T-cell (primary cell): ENCODE results near the gene PXDN. TPM values are rescaled to one million over a fixed set of nuclear protein-coding genes. Genes with fewer than 3 reads are reported as not detected.

Experiments
- ATAC-seq, 4 experiments: fragments of 200-7000 bp in 3 of 4; fragments of 150-1000 bp in 1 of 4; cut with Tn5 transposase; replicated peaks in 1 of 4; 1 replicate in 3 of 4; 2 replicates in 1 of 4; pipeline ENCODE4 v1.10.0; 2021; ENCODE audit warnings: moderate library complexity in 3 of 4, mild to moderate bottlenecking in 2 of 4, moderate number of reproducible peaks in 1 of 4
- CTCF ChIA-PET, 2 donors: fragments of 300-600 bp; sonication (Branson Sonifier 250); formaldehyde crosslinking; loops; one replicate each; lab custom pipeline; 2022; ENCODE audit warnings: antibody characterized with exemption in 2 of 2; lab: Charles Lee
- POLR2A ChIA-PET, 2 donors: fragments of 300-600 bp; sonication (Branson Sonifier 250); formaldehyde crosslinking; loops; one replicate each; lab custom pipeline; 2022; ENCODE audit warnings: antibody characterized with exemption in 2 of 2; lab: Charles Lee
- DNase-seq, 35 experiments: peaks; one replicate each; pipeline versions ENCODE4 v3.0.0 to v3.0.0-alpha.2; 2013 to 2023
- H3K27ac ChIP-seq: one replicate; pipeline ENCODE4 v1.5.1; 2013; ENCODE audit warnings: low read length
- H3K27me3 ChIP-seq, 2 experiments: replicated peaks in 1 of 2; 1 replicate in 1 of 2; 2 replicates in 1 of 2; pipeline versions ENCODE4 v1.6.1 to v1.7.0; 2013; ENCODE audit warnings: low read length in 1 of 2, mixed read lengths in 1 of 2; ENCODE audit not compliant: control insufficient read depth in 2 of 2, insufficient read depth in 2 of 2; ENCODE audit errors: extremely low read depth in 1 of 2
- H3K36me3 ChIP-seq, 2 donors: 1 replicate in 1 of 2; 2 replicates in 1 of 2; pipeline versions ENCODE4 v1.6.1 to v1.7.0; 2013; ENCODE audit warnings: low read length in 1 of 2; ENCODE audit not compliant: control insufficient read depth in 2 of 2, insufficient read depth in 1 of 2; ENCODE audit errors: extremely low read depth in 1 of 2
- H3K4me1 ChIP-seq, 2 experiments: 1 replicate in 1 of 2; 2 replicates in 1 of 2; pipeline versions ENCODE4 v1.6.1 to v1.7.0; 2013; ENCODE audit warnings: low read length in 2 of 2, mixed read lengths in 1 of 2; ENCODE audit not compliant: insufficient read depth in 2 of 2, control insufficient read depth in 1 of 2; ENCODE audit errors: extremely low read depth in 1 of 2
- H3K4me3 ChIP-seq, 2 donors: 1 replicate in 1 of 2; 2 replicates in 1 of 2; pipeline versions ENCODE4 v1.5.1 to v1.7.0; 2013; ENCODE audit warnings: mild to moderate bottlenecking in 2 of 2, low read length in 1 of 2, moderate library complexity in 1 of 2; ENCODE audit not compliant: control insufficient read depth in 1 of 2; ENCODE audit errors: extremely low read depth in 1 of 2
- H3K9me3 ChIP-seq: 2 replicates; pipeline ENCODE4 v1.7.0; 2013
- H3K27ac Mint-ChIP-seq, 2 donors: one replicate each; pipeline ENCODE4 v1.8.0; 2020 to 2021; ENCODE audit warnings: mild to moderate bottlenecking in 2 of 2, mixed read lengths in 2 of 2
- H3K27me3 Mint-ChIP-seq, 2 donors: one replicate each; pipeline ENCODE4 v1.8.0; 2021 to 2022; ENCODE audit warnings: mixed read lengths in 2 of 2
- H3K36me3 Mint-ChIP-seq: one replicate; pipeline ENCODE4 v1.8.0; 2021; ENCODE audit warnings: mixed read lengths
- H3K4me1 Mint-ChIP-seq, 3 donors: one replicate each; pipeline ENCODE4 v1.8.0; 2020 to 2022; ENCODE audit warnings: mixed read lengths in 3 of 3, mild to moderate bottlenecking in 1 of 3
- H3K4me3 Mint-ChIP-seq, 3 donors: one replicate each; pipeline ENCODE4 v1.8.0; 2020 to 2022; ENCODE audit warnings: mild to moderate bottlenecking in 3 of 3, mixed read lengths in 3 of 3, moderate library complexity in 3 of 3
- H3K9me3 Mint-ChIP-seq, 3 donors: one replicate each; pipeline ENCODE4 v1.8.0; 2020 to 2022; ENCODE audit warnings: mixed read lengths in 3 of 3
- whole genome bisulfite sequencing: methylation state at CpG from one replicate; pipeline ENCODE4 v1.1.5; 2013; ENCODE audit warnings: missing lambda C conversion rate; ENCODE audit not compliant: insufficient coverage; 5-methylcytosine and 5-hydroxymethylcytosine counted together
- total RNA-seq, 35 experiments: library from RNA in 6 of 35; stranded (reverse) in 6 of 35; fragments of 120-200 nt in 1 of 35; gene quantifications; one replicate each; pipeline versions ENCODE4 v1.2.1 to v1.2.4 and lab custom pipeline; 2013 to 2026

The PXDN gene
- total RNA-seq, 5 donors from 2014 or later (not counting 1 experiment from before 2014, with no cell fraction given) = 0.21 to 5.4 (median 1.3) TPM

DNA sequence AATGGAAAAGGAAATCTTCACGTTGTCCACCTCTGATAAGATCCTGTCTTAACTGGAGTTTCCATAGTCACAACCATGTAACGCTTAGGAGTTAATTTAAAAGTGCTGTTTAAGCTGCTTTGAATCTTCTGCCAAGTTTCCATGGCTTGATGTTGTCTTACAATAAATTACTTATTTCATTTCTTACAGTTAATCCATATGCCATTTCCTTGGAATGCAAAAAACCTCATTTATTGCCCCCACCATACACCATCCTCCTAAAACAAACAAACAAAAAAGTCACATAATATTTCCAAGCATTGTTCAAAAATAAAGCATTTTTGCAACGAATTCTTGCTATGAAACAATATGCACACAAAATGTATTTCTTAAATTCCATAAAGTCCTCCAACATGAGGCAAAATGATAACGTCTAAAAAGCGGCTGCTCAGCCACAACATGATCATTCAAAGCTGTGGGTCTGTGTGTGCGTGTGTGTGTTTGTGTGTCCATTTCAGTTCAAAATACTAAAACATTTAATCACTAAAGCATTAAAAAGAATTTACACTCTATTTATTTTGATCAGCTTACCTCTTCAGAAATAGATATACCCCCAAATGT lies 46.8 kb upstream of the PXDN start:
- DNase-seq = no peak
- WGBS = no CpG with 5 or more reads among the region's 6 CpGs
- H3K4me1 ChIP-seq = no peaks in the 10 kb centered on the region
- H3K9me3 ChIP-seq = no peaks in the 10 kb centered on the region
- Mint-ChIP-seq H3K27ac (peak overlapping the region in 1 of 2 donors; percentile 8), H3K4me1 (peaks cover 0 to 9% (median 0%) of the 10 kb centered on the region in 3 donors), H3K27me3 (peaks cover 4 to 6% of the 10 kb centered on the region in 2 donors), H3K9me3 (no peaks in the 10 kb centered on the region), H3K36me3 (no peaks in the 10 kb centered on the region), H3K4me3 (no peak overlapping the region)
- peaks cover 0 to 7% of the 10 kb centered on the region in 2 experiments for H3K27me3 ChIP-seq
- CTCF ChIA-PET = no interaction called here
- H3K27ac ChIP-seq = no peak overlapping the region
- POLR2A ChIA-PET = no interaction called here
- no peak overlapping the region for H3K4me3 ChIP-seq
- ATAC-seq = no peak
- no peaks in the 10 kb centered on the region for H3K36me3 ChIP-seq

GRCh38 chr2:1790473-1790872 lies 46.2 kb upstream of the PXDN start:
- Histone ChIP-seq H3K9me3 (no peaks in the 10 kb centered on the region), H3K4me1 (no peaks in the 10 kb centered on the region), H3K27me3 (peaks cover 0 to 7% of the 10 kb centered on the region in 2 experiments), H3K27ac (no peak overlapping the region), H3K4me3 (no peak overlapping the region), H3K36me3 (no peaks in the 10 kb centered on the region)
- DNase-seq = no peak
- WGBS = 60% methylated on average over 1 of the region's 6 CpGs
- ChIA-PET POLR2A (no interaction called here), CTCF (no interaction called here)
- no peaks in the 10 kb centered on the region for H3K9me3 Mint-ChIP-seq
- peaks cover 0 to 6% (median 0%) of the 10 kb centered on the region in 3 donors for H3K4me1 Mint-ChIP-seq
- peaks cover 4 to 6% of the 10 kb centered on the region in 2 donors for H3K27me3 Mint-ChIP-seq
- peak overlapping the region in 1 of 2 donors; percentile 72 for H3K27ac Mint-ChIP-seq
- ATAC-seq = no peak
- no peaks in the 10 kb centered on the region for H3K36me3 Mint-ChIP-seq
- peak overlapping the region in 1 of 3 donors; percentile 7 for H3K4me3 Mint-ChIP-seq

- Mint-ChIP-seq H3K27ac (no peak overlapping the region), H3K4me1 (peaks cover 0 to 4% (median 0%) of the 10 kb centered on the region in 3 donors), H3K9me3 (no peaks in the 10 kb centered on the region), H3K4me3 (no peak overlapping the region), H3K27me3 (peaks cover 4 to 7% of the 10 kb centered on the region in 2 donors), H3K36me3 (no peaks in the 10 kb centered on the region)
- H3K36me3 ChIP-seq = no peaks in the 10 kb centered on the region
- ATAC-seq (no peak), DNase-seq (no peak)
- 94% methylated on average over 5 of the region's 11 CpGs for WGBS
- H3K27ac ChIP-seq = no peak overlapping the region
- H3K4me3 ChIP-seq = no peak overlapping the region
- ChIA-PET CTCF (no interaction called here), POLR2A (no interaction called here)
- H3K9me3 ChIP-seq = no peaks in the 10 kb centered on the region
- H3K4me1 ChIP-seq = no peaks in the 10 kb centered on the region
- H3K27me3 ChIP-seq = peaks cover 0 to 5% of the 10 kb centered on the region in 2 experiments
Observed at GRCh38 chr2:1789610-1790009, 45.3 kb upstream of the PXDN start.

DNA sequence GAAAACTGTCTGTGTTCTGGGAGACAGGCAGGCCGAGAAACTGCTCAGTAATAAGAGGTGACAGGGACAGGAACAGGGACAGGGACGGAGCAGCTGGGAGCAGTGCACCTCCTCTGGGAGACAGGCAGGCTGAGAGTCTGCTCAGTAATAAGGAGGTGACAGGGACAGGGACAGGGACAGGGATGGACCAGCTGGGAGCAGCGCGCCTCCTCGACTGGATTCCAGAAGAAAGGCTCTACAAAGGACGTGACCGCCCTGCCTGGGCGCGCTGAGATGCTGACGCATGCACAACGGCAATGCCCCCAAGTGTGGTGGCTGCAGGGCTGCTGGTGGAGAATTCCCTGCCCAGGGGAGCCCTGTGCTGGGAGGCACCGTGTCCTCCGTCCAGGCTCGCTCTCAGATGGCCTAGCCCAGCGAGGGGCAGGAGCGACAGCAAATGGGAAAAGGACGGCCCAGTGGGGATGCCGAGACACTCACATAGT lies 44.2 kb upstream of the PXDN start:
- H3K27ac Mint-ChIP-seq = no peak overlapping the region
- H3K4me1 ChIP-seq = no peaks in the 10 kb centered on the region
- H3K9me3 Mint-ChIP-seq = no peaks in the 10 kb centered on the region
- no peak overlapping the region for H3K4me3 ChIP-seq
- 94% methylated on average over 11 of the region's 18 CpGs for WGBS
- no peak overlapping the region for H3K4me3 Mint-ChIP-seq
- peaks cover 4 to 7% of the 10 kb centered on the region in 2 donors for H3K27me3 Mint-ChIP-seq
- peaks cover 0 to 10% (median 0%) of the 10 kb centered on the region in 3 donors for H3K4me1 Mint-ChIP-seq
- no peaks in the 10 kb centered on the region for H3K36me3 Mint-ChIP-seq
- ChIA-PET POLR2A (no interaction called here), CTCF (no interaction called here)
- no peaks in the 10 kb centered on the region for H3K9me3 ChIP-seq
- no peak overlapping the region for H3K27ac ChIP-seq
- peaks cover 0 to 10% of the 10 kb centered on the region in 2 experiments for H3K27me3 ChIP-seq
- DNase-seq (no peak), ATAC-seq (no peak)
- no peaks in the 10 kb centered on the region for H3K36me3 ChIP-seq

DNA sequence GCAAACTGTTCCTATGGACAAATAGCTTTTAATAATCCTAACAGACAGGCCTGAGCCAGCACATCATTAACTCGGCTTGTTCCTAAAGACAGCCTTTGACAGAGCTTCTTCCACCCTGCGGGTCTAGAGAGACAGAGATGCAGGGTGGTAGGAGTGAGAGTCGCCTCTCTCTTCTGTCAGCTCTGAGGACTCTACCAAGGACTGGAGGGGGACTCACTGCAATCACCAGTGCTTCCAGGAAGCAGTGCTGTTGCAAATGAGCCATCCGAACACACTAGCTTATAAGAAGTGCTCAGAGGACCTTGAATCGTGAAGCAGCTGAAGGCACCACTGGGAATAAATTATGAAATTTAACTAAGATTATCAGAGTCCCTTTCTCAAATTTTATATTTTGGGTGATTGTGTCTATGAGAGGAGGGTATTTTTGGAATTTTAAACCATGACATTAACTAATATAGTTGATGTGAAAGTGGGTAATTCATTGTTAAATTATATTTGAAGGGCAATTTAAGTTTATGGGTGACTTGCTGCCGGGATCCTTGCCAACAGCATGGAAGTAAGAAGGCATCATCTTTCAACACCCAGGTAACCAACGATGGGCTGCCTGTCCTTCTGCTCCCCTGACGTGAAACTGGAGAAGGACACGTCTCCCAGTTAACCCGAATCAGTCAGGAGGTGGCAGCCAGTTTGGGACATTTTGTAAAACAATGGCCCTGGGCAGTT lies 43.6 kb upstream of the PXDN start:
- H3K4me1 Mint-ChIP-seq = peaks cover 0 to 10% (median 0%) of the 10 kb centered on the region in 3 donors
- Histone ChIP-seq H3K27ac (no peak overlapping the region), H3K4me3 (no peak overlapping the region), H3K4me1 (no peaks in the 10 kb centered on the region), H3K36me3 (no peaks in the 10 kb centered on the region), H3K9me3 (no peaks in the 10 kb centered on the region), H3K27me3 (peaks cover 0 to 11% of the 10 kb centered on the region in 2 experiments)
- peak overlapping the region in 1 of 2 donors; percentile 65 for H3K27ac Mint-ChIP-seq
- no peak overlapping the region for H3K4me3 Mint-ChIP-seq
- DNase-seq (no peak), ATAC-seq (no peak)
- peaks cover 4 to 7% of the 10 kb centered on the region in 2 donors for H3K27me3 Mint-ChIP-seq
- 83% methylated on average over 5 of the region's 10 CpGs for WGBS
- H3K9me3 Mint-ChIP-seq = no peaks in the 10 kb centered on the region
- no peaks in the 10 kb centered on the region for H3K36me3 Mint-ChIP-seq
- POLR2A ChIA-PET = no interaction called here
- CTCF ChIA-PET = no interaction called here

GRCh38 chr2:1784986-1785617 lies 40.8 kb upstream of the PXDN start:
- Mint-ChIP-seq H3K4me3 (no peak overlapping the region), H3K36me3 (no peaks in the 10 kb centered on the region), H3K4me1 (peaks cover 8 to 31% (median 16%) of the 10 kb centered on the region in 3 donors), H3K9me3 (no peaks in the 10 kb centered on the region), H3K27me3 (peaks cover 10 to 14% of the 10 kb centered on the region in 2 donors), H3K27ac (peak overlapping the region in 1 of 2 donors; percentile 76)
- Histone ChIP-seq H3K4me1 (no peaks in the 10 kb centered on the region), H3K27me3 (peaks cover 0 to 18% of the 10 kb centered on the region in 2 experiments), H3K4me3 (no peak overlapping the region), H3K36me3 (no peaks in the 10 kb centered on the region), H3K27ac (no peak overlapping the region), H3K9me3 (no peaks in the 10 kb centered on the region)
- POLR2A ChIA-PET = no interaction called here
- ATAC-seq (no peak), DNase-seq (no peak)
- WGBS = 81% methylated on average over 15 of the region's 19 CpGs
- CTCF ChIA-PET = no interaction called here
